GM21367 (cell line): Measurements from ENCODE around the gene NES.

ENCODE experiments used
- ATAC-seq: cut with Tn5 transposase; IDR thresholded peaks from one replicate; pipeline ENCODE4 v1.9.1; 2021; ENCODE audit not compliant: unreplicated experiment

NES gene

DNA sequence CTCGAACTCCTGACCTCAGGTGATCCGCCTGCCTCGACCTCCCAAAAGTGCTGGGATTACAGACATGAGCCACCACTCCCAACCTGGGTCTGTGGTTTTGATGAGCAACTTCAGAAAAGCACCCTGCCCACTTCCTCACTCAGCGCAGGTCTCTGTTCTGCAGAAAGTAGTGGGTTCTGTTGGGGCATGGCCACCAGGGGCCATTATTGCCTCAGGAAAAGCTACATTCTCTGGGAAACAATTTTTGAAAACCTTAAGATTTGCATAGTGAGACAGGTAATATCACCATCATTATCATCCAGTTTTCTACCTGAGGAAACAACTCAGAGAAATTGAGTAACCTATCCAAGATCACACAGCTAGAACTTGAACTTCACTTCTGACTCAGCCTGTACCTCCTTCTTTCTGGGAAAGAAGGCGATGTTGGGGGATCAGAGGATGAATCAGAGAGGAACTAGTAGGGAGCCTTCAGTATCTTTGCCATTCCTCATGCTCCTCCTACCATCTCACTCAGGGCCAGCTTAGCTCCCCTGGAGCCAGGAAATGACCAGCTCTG is 7.1 kb upstream of the NES start:
- no peak for ATAC-seq

DNA sequence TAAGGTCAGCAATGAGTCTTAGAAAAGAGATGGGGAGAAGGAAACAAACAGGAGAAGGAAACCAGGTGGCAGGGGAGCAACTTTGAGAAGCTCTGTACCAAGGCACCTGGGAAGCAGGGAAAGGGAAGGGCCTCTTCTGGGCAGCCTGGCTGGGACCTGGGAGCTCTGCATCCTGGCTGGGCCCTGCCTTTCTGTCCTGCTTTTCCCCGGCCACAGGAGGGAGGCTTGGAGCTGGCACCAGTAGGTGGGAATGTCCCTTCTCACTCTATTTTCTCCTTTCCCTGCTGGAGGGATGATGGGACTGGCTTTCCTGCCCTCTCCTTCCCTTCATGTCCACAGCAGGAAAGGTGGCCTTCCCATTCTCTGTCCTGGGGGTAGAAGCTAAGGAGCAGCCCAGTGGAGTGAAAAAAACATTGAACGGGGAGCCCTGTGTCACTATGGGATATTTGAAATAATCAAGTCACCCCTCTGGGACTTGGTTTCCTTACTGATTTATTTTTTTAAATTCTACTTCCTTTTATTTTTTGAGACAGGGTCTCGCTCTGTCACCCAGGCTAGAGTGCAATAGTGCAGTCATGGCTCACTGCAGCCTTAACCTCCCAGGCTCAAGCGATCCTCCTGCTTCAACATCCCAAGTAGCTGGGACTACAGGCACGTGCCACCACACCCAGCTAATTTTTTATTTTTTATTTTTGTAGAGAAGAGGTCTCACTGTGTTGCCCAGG is 5.1 kb upstream of the NES start:
- ATAC-seq, result no peak

DNA sequence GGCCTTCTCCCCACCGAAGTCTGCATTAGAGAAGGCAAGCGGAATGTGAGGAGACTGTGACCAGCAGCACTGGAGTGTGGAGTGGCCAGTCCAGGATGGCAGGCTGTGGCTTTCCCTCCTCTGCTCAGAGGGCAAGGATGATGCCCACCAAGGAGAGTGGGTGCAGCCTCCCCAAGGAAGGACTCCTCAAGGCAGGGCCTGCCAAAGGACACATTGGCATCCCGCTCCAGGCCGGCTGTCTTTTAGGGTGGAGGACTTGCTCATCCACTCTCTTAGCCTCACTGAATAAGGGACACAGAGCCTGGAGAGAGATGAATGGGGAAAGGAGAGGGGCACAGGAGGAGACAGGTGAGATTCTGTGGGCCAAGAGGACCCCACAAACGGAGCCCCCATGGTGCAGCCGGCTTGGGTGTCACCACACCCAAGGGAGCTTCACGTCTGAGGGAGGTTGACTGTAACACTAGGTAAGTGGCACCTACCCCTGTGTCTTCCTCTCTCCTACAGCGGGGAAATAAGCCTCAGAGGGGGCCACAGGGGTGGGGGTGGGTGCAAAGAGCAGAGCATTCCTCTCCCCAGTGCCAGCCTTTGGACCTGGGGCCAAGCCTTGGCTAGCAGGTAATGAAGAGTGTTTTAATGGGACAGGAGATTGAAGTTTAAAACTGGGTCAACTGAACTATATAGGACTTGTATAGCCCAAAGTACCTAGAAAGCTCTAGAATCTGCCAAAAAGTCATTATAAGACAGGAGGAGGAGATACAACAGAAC is 4.2 kb upstream of the NES start:
- ATAC-seq, result no peak

DNA sequence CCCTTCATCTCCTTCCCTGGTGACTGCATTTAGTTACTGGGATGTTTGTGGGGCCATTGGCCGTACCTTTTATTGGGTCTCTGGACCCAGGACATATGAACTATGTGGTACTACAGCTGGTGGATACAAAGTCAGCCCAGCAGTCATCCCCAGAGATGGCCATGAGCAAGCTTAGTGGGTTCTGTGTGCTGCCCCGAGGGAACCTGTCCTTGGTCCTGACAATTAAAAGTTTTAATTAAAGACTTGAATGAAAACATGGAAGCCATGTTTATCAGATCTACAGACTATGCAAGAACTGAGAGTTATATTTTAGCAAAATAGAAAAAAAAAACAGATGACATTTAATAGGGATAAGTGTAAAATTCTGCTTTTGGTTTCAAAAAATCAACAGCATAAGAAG is 2.8 kb upstream of the NES start:
- no peak for ATAC-seq

DNA sequence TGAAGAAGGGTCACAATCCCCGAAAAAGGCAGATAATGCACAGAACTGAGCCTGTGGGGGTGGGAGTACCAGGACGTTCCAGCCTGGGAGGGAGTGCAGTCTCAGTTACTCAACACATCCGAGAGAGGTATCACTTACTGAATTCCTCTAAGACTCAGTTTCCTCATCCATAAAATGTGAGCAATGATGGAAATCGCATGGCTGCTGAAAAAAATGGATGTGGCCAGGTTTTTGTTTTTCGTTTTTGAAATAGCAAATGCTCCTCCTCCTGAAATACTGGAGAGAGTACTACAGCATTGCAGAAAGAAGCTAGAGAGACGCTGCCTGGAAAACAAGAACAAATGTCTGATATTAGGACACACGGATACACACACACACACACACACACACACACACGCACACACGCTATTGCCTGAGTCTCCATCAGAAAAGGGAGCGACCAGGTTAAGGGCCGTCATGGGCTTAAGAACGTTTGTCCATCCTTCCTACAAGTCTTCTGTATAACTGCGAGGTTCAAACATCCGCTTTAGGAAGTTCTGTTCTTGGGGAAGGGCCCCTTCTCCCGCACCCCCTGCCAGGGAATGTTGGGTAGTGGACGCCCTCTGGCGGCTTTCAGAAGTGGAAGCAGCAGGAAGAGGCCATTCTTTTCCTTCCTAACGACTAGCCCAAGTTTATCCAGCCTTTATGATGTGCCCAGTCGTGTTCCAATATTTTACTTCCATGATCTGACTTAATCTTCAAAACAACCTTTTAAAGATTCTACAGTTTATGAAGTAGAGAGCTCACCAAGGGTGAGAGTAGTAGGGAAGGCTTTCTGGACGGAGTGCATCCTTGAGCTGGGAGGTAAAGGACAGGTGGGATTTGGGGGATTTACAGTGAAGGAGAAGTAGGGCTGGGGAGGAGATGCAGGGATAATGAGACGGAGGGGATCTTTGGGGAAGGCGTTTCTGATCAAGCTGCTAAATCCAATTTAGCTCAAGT is 699 bp upstream of the NES start:
- ATAC-seq, result no peak

DNA sequence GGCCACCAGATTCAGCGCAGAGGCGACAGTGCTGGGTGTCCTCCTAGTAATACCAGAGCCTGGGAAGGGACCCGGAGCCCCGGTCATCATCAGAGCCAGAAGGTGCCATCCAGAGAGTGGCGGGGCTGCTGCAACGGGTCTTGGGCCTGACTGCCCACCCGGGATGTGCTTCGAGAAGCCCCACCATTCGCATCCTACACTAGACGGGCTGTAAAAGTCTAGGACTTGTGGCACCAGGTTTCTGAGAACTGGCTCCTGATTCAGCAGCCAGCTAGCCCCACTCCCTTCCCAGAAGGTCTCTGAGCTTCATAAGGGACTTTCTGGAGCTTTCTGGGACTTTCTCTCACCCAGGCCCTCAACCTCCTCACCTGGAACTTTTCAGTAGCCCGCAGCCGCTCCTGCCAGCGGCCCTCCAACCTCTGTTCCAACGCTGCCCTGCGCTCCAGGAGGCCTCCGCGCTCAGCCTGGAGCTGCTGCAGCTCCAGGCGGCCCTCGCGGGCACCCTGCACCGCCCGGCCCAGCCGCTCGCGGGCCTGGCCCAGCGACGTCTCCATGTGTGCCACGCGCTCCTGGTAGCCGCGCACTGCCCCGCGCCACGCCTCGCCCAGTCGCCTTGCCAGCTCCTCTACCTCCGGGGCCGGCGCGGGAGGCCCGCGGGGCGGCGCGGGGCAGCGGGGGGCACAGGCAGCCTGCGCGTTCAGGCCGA is 940 bp downstream of the NES start:
- no peak for ATAC-seq

DNA sequence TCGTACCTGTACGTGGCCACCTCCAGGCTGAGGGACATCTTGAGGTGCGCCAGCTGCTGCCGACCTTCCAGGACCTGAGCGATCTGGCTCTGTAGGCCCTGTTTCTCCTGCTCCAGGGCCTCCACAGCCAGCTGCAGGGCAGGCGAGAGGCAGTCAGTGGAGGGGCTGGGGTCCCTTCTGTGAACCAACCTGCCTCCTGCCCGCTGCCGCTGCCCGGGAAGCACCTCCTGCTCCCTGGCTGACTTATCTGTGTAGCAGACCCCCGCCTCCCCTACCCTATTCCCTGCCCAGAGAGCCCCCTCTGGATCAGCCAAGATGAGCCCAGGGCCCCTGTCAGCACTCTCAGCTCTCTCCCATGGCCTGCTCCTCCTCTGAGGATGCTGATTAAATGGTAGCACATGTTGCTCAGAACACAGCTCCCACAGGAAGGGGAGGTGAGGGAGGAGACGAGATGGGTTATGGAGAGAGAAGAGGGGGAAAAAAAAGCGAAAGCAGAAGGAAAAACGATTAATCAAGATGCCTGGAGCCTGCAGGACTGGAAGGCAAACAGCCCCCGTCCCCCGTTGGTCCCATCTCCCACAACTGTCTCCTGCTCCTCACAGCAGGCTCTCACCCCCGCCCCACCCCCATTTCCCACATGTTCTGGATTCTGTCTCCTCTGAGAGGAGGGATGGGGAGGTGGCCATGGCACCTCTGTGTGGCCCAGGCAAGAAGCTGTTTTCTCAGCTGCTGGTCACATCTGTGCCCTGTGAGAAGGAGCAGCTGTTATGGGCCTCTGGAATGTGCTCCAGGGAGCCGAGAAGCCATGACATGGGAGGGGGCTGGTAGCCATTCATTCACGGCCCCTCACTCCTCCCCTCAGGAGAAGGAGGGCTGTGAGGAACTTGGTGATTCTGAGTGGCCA is 1.7 kb downstream of the NES start:
- no peak for ATAC-seq

DNA sequence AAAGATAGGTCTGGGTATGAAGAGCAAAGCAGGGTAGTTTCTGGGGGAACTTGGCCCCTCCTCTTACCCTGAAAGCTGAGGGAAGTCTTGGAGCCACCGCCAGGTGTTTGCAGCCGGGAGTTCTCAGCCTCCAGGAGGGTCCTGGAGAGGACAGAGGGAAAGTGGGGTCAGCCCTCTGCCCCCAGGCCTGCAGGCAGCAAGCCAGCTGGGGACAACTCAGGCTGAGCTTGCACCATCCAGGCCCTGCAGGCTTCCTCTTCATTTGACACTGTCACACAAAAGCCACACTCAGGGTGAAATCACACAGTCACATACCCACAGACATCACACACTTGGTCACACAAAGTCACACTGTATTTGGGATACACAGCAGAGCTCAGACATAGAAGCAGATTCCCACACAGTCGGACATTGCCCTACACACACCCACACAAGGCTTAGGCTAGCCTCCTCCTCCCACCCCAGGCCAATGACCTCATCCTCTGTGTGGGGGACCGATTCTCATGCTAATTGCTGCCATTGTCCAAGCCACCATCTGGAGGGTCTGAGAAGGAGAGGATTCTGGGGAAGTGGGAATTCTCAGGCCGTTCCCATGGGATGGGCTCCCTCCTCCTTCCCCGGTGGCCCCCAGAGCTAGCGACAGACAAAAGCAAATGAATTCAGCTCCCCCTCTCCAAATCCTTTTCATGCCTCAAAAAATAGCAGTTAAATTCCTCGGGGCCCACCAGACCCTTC is 3.7 kb downstream of the NES start:
- ATAC-seq, result no peak

DNA sequence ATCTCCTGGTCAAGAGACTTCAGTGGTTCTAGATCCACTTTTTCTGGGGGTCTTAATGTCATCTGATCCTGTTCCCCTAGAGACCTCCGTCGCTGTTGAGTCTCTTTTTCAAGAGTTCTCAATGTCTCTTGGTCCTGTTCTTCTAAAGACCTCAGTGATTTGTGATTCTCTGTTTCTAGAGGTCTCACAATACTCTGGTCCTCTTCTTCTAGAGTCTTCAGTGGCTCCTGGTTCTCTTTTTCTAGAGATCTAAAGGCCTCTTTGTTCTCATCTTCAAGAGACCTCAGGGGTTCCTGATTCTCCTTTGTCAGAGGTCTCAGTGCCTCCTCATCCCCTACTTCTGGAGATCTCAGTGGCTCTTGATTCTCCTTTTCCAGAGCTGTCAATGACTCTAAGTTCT is 5.4 kb downstream of the NES start:
- ATAC-seq, result no peak

DNA sequence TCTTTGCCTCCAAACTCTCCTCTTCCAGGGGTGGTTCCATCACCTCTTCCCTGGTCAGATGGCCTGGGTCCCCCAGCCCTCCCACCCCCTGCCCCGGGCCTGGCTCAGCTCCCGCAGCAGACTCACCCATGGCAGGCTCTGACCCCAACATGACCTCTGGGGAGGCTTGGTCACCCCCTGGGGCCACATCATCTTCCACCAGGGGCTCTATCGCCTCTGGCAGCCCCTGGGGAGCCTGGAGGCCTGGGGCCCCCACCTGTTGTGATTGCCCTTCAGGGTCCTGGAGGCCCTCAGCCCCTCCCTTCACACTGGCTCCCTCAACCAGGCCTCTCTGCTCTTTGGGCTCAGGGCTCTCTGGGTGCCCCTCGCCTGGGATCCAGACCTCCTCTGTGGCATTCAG is 6.4 kb downstream of the NES start:
- ATAC-seq, result no peak

DNA sequence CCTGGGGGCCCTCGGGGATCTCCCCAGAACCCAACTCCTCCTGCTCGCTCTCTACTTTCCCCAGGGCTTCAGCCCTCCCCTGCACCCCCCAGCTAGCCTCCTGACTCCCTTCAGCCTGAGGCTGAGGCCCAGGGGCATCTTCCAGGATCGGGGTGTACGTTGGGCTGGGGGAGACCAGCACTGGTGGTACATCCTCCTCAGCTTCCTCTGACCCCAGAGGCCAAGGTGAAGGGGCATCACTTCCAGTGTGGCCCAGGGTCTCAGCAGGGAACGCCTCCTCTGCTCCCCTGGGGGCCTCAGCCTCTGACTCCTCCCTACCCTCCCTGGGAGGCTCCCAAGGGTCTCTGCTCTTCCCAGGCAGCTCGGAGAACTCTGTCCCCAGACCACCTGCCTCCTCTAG is 6.8 kb downstream of the NES start:
- no peak for ATAC-seq

DNA sequence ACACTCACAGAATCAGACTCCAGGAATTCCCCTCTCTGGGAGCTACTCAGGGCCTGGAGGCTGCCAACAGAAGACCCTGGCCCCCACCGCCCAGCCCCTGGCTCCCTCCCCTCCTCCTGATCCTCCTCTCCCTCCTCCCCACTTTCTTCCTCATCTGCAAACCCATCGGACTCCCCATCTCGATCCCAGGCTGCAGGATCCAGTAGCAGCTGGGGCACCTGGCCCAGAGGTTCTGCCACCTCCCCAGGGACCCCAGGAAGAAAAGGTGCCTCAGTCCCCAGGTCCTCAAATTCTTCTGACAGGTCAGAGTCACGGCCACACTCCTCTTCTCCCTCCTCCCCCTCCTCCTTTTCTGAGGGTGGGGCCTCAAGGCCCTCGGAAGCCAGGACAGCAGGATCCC is 7.4 kb downstream of the NES start:
- ATAC-seq, result no peak

DNA sequence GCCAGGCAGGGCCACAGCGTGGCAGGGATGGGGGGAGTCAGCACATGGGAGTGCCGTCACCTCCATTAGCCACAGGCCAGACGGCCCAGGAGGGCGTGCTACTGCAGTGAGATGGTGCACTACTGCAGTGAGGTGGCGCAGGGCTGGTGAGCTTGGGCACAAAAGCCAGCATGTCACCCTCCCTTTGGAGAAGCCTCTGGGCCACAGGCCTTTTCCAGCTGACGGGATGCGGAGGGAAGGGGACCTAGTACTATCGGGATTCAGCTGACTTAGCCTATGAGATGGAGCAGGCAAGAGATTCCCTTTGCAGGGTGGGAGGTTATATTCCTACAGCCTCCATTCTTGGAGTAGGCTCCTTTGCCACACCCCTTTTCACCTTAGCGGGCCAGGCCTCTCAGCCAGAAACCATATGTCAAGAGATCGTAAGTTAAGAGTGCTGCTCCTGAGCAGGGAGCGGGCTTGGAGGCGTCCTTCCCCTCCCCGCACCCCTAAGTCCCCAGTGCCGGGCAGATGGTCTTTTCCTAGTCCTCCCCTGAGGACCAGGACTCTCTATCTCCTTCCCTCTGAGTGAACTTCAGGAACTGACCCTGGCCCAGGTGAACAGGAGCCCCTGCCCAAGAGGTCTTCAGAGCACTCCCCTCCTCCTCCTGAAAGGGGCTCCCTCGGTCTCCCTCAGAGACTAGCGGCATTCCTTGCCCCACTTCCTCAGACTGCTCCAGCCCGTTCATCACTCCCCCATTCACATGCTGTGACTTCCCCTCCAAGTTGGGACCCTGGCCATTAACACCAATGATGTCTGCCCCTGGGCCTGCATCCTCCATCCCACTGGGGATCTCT is 8.2 kb downstream of the NES start:
- no peak for ATAC-seq

DNA sequence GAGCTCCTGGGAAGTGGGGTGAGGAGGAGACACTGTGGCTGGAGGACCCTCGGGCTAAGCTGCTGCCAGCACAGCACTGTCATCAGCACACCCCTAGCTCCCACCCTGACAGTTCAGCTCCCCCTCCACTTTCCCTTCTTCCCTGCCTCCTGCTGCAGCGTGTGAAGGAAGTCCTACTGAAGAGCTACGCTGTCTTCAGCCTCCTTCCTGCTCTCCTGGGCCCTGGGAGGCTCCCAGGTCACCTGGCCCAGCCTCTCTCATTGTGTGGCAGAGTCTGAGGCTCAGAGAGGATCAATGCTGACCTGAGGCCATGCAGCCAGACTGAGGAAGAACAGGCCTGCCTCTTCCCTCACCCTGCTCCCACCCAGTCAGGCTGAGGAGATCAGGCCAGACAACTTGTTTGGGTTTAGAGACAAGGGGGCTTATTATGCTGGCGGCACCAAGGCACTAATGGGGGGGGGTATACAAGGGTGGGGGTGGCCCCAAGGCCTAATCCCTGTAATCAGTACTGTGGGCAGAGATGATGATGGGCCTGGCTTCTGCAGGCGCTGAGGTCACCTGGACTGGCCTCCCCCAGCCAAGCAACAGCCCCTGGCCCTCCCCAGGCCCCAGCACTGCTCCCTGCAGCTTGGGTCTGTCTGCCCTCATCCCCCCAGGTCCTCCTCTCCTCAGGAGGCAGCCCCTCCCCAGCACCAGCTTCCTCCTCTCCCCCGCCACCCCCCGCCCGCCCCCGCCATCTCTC is 9.1 kb downstream of the NES start:
- ATAC-seq, result no peak

DNA sequence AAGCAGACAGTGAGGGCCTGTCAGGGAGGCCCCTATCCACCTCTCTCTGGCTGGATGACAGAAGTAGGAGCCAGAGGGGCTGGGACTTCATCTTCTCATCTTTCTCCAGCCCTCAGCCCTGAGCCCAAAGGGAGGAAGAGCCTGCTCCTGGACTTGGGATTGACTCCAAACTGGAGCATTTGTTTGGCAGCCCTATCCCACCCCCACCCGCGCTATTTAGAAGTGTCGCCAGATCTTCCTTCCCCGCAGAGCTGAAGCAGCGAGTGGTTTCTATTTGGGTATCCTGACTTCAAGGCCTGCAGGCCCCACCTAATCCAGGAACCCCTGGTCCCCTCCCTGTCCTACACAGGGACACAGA is 9.6 kb downstream of the NES start:
- no peak for ATAC-seq

DNA sequence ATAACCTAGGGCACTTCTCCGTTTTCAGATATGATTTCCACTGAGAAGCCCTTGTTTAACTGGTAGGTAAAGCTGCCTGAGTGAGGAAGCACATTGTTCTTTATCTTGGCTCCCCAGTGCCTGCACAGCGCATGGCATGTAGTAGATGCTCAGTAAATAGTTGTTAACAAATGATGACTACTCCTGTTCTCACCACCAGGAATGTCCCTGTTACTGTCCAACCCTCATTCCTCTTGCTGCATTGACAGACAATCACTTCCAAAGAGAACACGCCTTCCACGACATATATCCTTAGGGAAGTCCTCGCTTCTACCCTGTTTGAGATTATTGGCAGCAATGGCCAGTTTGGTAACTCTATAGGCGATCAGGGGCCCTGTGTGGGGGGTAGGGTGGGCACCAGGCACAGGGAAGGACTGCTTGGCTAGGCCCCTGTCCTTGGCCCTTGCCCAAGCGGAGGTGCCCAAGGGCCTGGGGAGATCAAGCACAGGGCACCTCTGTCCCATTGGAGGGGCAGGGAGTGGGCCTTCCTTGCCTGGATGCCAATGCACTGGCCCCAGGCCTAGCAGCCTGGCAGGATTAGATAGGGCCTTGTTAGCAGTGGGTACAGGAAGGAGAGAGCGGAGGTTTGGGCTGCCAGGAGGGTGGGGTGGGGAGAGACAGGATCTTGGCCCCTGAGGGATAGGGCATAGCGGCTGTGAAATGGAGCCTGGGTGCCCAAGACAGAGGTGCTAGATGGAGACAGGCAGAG is 10.2 kb downstream of the NES start:
- ATAC-seq, result no peak

DNA sequence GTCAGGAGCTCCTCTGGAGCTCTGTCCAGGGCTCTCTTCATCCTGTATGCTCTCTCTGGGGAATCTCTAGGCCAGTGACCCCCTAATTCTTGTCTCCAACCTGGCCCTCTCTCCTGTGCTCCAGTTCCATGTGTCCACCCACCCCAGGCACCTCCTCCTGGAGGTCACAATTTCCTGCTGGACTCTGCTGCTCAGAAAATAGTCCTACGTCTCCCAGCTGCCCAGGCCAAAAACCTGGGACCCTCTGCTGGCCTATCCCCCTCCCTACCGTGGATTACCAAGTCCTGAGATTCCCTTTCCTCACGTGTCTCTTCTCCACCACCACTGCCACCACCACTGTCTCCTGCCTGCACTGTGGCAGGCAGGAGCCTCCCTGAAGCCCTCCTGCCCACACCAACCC is 11.7 kb downstream of the NES start:
- no peak for ATAC-seq
